Endothelial cell of umbilical vein (primary cell): ENCODE measurements around the gene APCDD1L. TPM values are rescaled to one million over a fixed set of nuclear protein-coding genes. Genes with fewer than 3 reads are reported as not detected.

Source experiments
- BruUV-seq: library from RNA; stranded (reverse); fragments of 400-500 nt; replicated peaks from 2 replicates; lab custom pipeline; 2021; lab: Mats Ljungman, UMichigan
- CTCF ChIA-PET: fragments of 300-600, 350-600 bp; sonication (Branson Sonifier 250); formaldehyde crosslinking; loops from one replicate; lab custom pipeline; 2021; ENCODE audit warnings: antibody characterized with exemption, inconsistent platforms; lab: Charles Lee
- POLR2A ChIA-PET: fragments of 300-600, 350-600 bp; sonication (Branson Sonifier 250); formaldehyde crosslinking; loops from one replicate; lab custom pipeline; 2021; ENCODE audit warnings: antibody characterized with exemption, inconsistent platforms; lab: Charles Lee
- DNase-seq: peaks from one replicate; pipeline ENCODE4 v3.0.0-alpha.2; 2011; ENCODE audit warnings: low read depth, low spot score
- FAIRE-seq: peaks from 2 replicates; lab custom pipeline; 2011; peaks lifted over from hg19 to GRCh38; lab: Jason Lieb, UNC
- H2AFZ ChIP-seq: 2 replicates; pipeline ENCODE4 v1.6.0; 2012; ENCODE audit warnings: low read depth, low read length, control low read depth, inconsistent platforms
- H3K27ac ChIP-seq: 2 replicates; pipeline ENCODE4 v1.5.1; 2011; ENCODE audit warnings: low read depth, mild to moderate bottlenecking, control low read depth, low read length, moderate library complexity; ENCODE audit not compliant: insufficient read depth
- H3K27me3 ChIP-seq, 2 experiments: 2 replicates each; pipeline versions ENCODE4 v1.6.0 to v1.6.1; 2011; ENCODE audit warnings: low read length in 2 of 2, mixed read lengths in 1 of 2; ENCODE audit not compliant: control insufficient read depth in 2 of 2, insufficient read depth in 2 of 2
- H3K36me3 ChIP-seq, 2 experiments: 2 replicates in 1 of 2; 3 replicates in 1 of 2; pipeline ENCODE4 v1.5.1; 2011; ENCODE audit warnings: low read length in 2 of 2, mild to moderate bottlenecking in 1 of 2, moderate library complexity in 1 of 2; ENCODE audit not compliant: control insufficient read depth in 2 of 2, insufficient read depth in 2 of 2; ENCODE audit errors: extremely low read depth in 1 of 2
- H3K4me1 ChIP-seq: 3 replicates; pipeline ENCODE4 v1.5.1; 2011; ENCODE audit warnings: mild to moderate bottlenecking, low read length; ENCODE audit not compliant: control insufficient read depth, insufficient read depth; ENCODE audit errors: extremely low read depth
- H3K4me2 ChIP-seq: 2 replicates; pipeline ENCODE4 v1.6.1; 2011; ENCODE audit warnings: low read length, control low read depth, mixed read lengths; ENCODE audit not compliant: insufficient read depth
- H3K4me3 ChIP-seq, 3 experiments: fragments of 200-600 bp in 1 of 3; sonication (generic), shearing (Covaris generic) in 1 of 3; replicated peaks in 1 of 3; 2 replicates each; pipeline ENCODE4 v1.5.1; 2011 to 2016; ENCODE audit warnings: control low read depth in 3 of 3, low read length in 3 of 3, mild to moderate bottlenecking in 2 of 3, inconsistent platforms in 1 of 3, low read depth in 1 of 3, moderate library complexity in 1 of 3; ENCODE audit not compliant: insufficient read depth in 1 of 3
- H3K79me2 ChIP-seq: 2 replicates; pipeline ENCODE4 v1.6.0; 2012; ENCODE audit warnings: low read length, inconsistent platforms; ENCODE audit not compliant: control insufficient read depth, insufficient read depth
- H3K9ac ChIP-seq: replicated peaks from 2 replicates; pipeline ENCODE3; 2011; ENCODE audit warnings: low read length, control low read depth; ENCODE audit not compliant: insufficient read depth; ENCODE audit errors: extremely low read depth
- H3K9me1 ChIP-seq: replicated peaks from 3 replicates; pipeline ENCODE4 v1.6.0; 2011; ENCODE audit warnings: mild to moderate bottlenecking, low read length; ENCODE audit not compliant: control insufficient read depth, insufficient read depth; ENCODE audit errors: extremely low read depth
- H3K9me3 ChIP-seq: replicated peaks from 2 replicates; pipeline ENCODE4 v1.5.1; 2012; ENCODE audit warnings: low read length, inconsistent platforms; ENCODE audit not compliant: control insufficient read depth, insufficient read depth
- H4K20me1 ChIP-seq: replicated peaks from 2 replicates; pipeline ENCODE3; 2011; ENCODE audit warnings: mild to moderate bottlenecking, low read length; ENCODE audit not compliant: control insufficient read depth, insufficient read depth; ENCODE audit errors: extremely low read depth
- CTCF ChIP-seq, 2 donors: IDR thresholded peaks; 1 replicate in 1 of 2; 2 replicates in 1 of 2; pipeline ENCODE4 v1.5.1; 2011; ENCODE audit warnings: low read length in 2 of 2, mild to moderate bottlenecking in 2 of 2, moderate library complexity in 2 of 2, control low read depth in 1 of 2, inconsistent platforms in 1 of 2, low read depth in 1 of 2; ENCODE audit not compliant: insufficient read depth in 1 of 2; ENCODE audit errors: extremely low read depth in 1 of 2
- FOS ChIP-seq: IDR thresholded peaks from 2 replicates; pipeline ENCODE4 v1.6.1; 2011; ENCODE audit warnings: mild to moderate bottlenecking, low read length, moderate library complexity, borderline replicate concordance; ENCODE audit not compliant: insufficient read depth
- GATA2 ChIP-seq: IDR thresholded peaks from 2 replicates; pipeline ENCODE4 v1.7.0; 2011; ENCODE audit warnings: low read depth, mild to moderate bottlenecking, moderate library complexity, mixed read lengths, low read length; ENCODE audit not compliant: insufficient read length, insufficient read depth
- JUN ChIP-seq: IDR thresholded peaks from 2 replicates; pipeline ENCODE4 v1.6.1; 2011; ENCODE audit warnings: borderline replicate concordance, low read depth; ENCODE audit not compliant: insufficient read length, insufficient read depth
- MAX ChIP-seq: IDR thresholded peaks from 2 replicates; pipeline ENCODE4 v1.6.1; 2011; ENCODE audit not compliant: insufficient read depth, insufficient read length
- MYC ChIP-seq: IDR thresholded peaks from one replicate; pipeline ENCODE4 v1.6.1; 2011; ENCODE audit warnings: mild to moderate bottlenecking, low read depth, low read length
- POLR2A ChIP-seq: IDR thresholded peaks from 2 replicates; pipeline ENCODE4 v1.6.1; 2012; ENCODE audit warnings: low read depth, mild to moderate bottlenecking, control low read depth, low read length
- POLR2AphosphoS5 ChIP-seq: IDR thresholded peaks from 2 replicates; pipeline ENCODE4 v1.6.1; 2012; ENCODE audit warnings: low read depth, mild to moderate bottlenecking, control low read depth, low read length, moderate library complexity; ENCODE audit not compliant: insufficient read depth
- dilution Hi-C: fragments of 300-500 bp; cut with MboI; formaldehyde crosslinking; loops from one replicate; pipeline ENCODE4 v1.15.0; 2019; ENCODE audit warnings: low sequenced_read_pairs; ENCODE audit not compliant: extremely low pct_ligation_motif_present
- intact Hi-C: fragments of 100-400 bp; cut with micrococcal nuclease; formaldehyde crosslinking; loops from one replicate; pipeline ENCODE4 v1.10.0; 2022
- polyA plus RNA-seq, 4 experiments: library from polyadenylated mRNA; depleted of rRNA in 3 of 4; stranded (reverse) in 3 of 4; unstranded in 1 of 4; fragments of >200 nt; gene quantifications; 2 replicates each; pipeline versions ENCODE4 v1.2.1 to v1.2.3, GENCODE V29; 2011 to 2012; ENCODE audit warnings: missing spikeins in 1 of 4
- total RNA-seq: library from RNA; stranded (reverse); gene quantifications from 2 replicates; pipeline ENCODE4 v1.2.3, GENCODE V29; 2021

The APCDD1L gene
- total and polyA plus RNA-seq, 2 donors (not counting 3 experiments of a cell fraction or from before 2014, with no cell fraction given): 0.17 to 1.4 TPM

GRCh38 chr20:58538752-58539151 lies 23.6 kb upstream of the APCDD1L start:
- POLR2A ChIA-PET: no interaction called here
- TF ChIP-seq GATA2: no peak
- TF ChIP-seq CTCF (IDR thresholded peaks at IDR 0.05; ENCODE audit: extremely low read depth in 1 of 2, insufficient read depth in 1 of 2, low read depth in 1 of 2, low read length in 2 of 2): no peak
- no peaks in the 10 kb centered on the region for H3K4me1 ChIP-seq
- H3K27ac ChIP-seq: no peak overlapping the region
- no peak overlapping the region for H3K4me3 ChIP-seq
- dilution Hi-C loops (no loop called here), intact Hi-C loops (no loop called here)
- no peaks in the 10 kb centered on the region for H3K9me3 ChIP-seq
- CTCF ChIA-PET: no interaction called here
- no peaks in the 10 kb centered on the region for H3K79me2 ChIP-seq
- no peaks in the 10 kb centered on the region for H3K9me1 ChIP-seq
- H4K20me1 ChIP-seq: no peaks in the 10 kb centered on the region
- H3K4me2 ChIP-seq: no peak overlapping the region
- DNase-seq (no peak), FAIRE-seq (no peak)
- BruUV-seq: no TSS peak
- no peak overlapping the region for H3K9ac ChIP-seq
- H3K36me3 ChIP-seq: no peaks in the 10 kb centered on the region
- no peaks in the 10 kb centered on the region for H3K27me3 ChIP-seq
- no peak overlapping the region for H2AFZ ChIP-seq

- BruUV-seq: no TSS peak
- no peaks in the 10 kb centered on the region for H3K4me1 ChIP-seq
- dilution Hi-C loops (no loop called here), intact Hi-C loops (no loop called here)
- CTCF ChIA-PET: no interaction called here
- H3K27ac ChIP-seq: no peak overlapping the region
- H3K79me2 ChIP-seq: no peaks in the 10 kb centered on the region
- no peaks in the 10 kb centered on the region for H3K36me3 ChIP-seq
- no peaks in the 10 kb centered on the region for H4K20me1 ChIP-seq
- no peaks in the 10 kb centered on the region for H3K9me1 ChIP-seq
- no peak for DNase-seq
- no peaks in the 10 kb centered on the region for H3K27me3 ChIP-seq
- no peak overlapping the region for H3K9ac ChIP-seq
- no peaks in the 10 kb centered on the region for H3K9me3 ChIP-seq
- no peak overlapping the region for H2AFZ ChIP-seq
- no peak overlapping the region for H3K4me2 ChIP-seq
- no peak overlapping the region for H3K4me3 ChIP-seq
- FAIRE-seq: no peak
- TF ChIP-seq MYC: no peak
- no peak for TF ChIP-seq POLR2A
- TF ChIP-seq CTCF (IDR thresholded peaks at IDR 0.05; ENCODE audit: extremely low read depth in 1 of 2, insufficient read depth in 1 of 2, low read depth in 1 of 2, low read length in 2 of 2): no peak
- TF ChIP-seq JUN: no peak
- TF ChIP-seq FOS: no peak
- no peak for TF ChIP-seq MAX
- no peak for TF ChIP-seq GATA2
- no peak for TF ChIP-seq POLR2AphosphoS5
- POLR2A ChIA-PET: no interaction called here
These were observed 22.6 kb upstream of the APCDD1L start for GRCh38 chr20:58537831-58538230.
